Measurements from ENCODE around the gene MLPH.

DNA sequence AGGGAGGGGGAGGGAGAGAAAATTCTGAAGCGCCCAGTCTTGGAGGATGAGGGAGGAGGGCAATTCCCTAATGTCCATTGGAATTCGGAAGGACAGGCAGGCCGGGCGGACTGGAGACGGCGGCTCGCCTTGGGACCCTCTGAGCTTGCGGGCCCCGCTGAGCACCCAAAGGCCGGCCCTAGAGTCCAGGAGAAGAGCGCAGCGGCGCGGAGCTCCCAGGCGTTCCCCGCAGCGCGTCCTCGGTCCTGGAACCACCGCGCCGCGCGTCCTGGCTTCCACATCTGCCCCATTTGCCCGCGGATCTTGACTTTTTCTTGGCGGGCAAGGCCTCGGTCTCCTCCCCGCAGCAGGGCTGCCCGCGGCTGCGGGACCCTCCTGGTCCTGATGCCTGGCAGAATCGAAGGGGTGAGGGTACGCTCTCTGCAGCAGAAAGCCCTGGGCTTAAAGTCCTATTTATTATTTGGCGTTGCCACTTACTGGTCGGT, 675 bp upstream of the MLPH start:
- TF ChIP-seq, protein P1, sequence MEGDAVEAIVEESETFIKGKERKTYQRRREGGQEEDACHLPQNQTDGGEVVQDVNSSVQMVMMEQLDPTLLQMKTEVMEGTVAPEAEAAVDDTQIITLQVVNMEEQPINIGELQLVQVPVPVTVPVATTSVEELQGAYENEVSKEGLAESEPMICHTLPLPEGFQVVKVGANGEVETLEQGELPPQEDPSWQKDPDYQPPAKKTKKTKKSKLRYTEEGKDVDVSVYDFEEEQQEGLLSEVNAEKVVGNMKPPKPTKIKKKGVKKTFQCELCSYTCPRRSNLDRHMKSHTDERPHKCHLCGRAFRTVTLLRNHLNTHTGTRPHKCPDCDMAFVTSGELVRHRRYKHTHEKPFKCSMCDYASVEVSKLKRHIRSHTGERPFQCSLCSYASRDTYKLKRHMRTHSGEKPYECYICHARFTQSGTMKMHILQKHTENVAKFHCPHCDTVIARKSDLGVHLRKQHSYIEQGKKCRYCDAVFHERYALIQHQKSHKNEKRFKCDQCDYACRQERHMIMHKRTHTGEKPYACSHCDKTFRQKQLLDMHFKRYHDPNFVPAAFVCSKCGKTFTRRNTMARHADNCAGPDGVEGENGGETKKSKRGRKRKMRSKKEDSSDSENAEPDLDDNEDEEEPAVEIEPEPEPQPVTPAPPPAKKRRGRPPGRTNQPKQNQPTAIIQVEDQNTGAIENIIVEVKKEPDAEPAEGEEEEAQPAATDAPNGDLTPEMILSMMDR (IDR thresholded peaks at IDR 0.05; ENCODE audit: insufficient read depth, low read length, poor library complexity, severe bottlenecking), result no peak
- TF ChIP-seq EZH2phosphoT487 (conservative IDR thresholded peaks at IDR 0.05; ENCODE audit: low read length), result no peak
